HCT116 (cell line): Measurements from ENCODE around the gene FUOM. TPM values are rescaled to one million over a fixed set of nuclear protein-coding genes. Genes with fewer than 3 reads are reported as not detected.

Experiments used
- ATAC-seq: fragments of 200-7000 bp; cut with Tn5 transposase; 2 replicates; pipeline ENCODE4 v1.9.1; 2020; ENCODE audit warnings: mild to moderate bottlenecking, moderate library complexity
- BruUV-seq: library from RNA; stranded (reverse); fragments of 400-500 nt; replicated peaks from 2 replicates; lab custom pipeline; 2021; lab: Mats Ljungman, UMichigan
- CTCF ChIA-PET: fragments of 300-600 bp; sonication (Branson Sonifier 250); formaldehyde crosslinking; loops from one replicate; lab custom pipeline; 2021; ENCODE audit warnings: antibody characterized with exemption; lab: Charles Lee
- POLR2A ChIA-PET: fragments of 300-600, 350-600 bp; sonication (Branson Sonifier 250); formaldehyde crosslinking; loops from one replicate; lab custom pipeline; 2021; ENCODE audit warnings: antibody characterized with exemption; lab: Charles Lee
- RAD21 ChIA-PET, 2 experiments: fragments of 300-600 bp; sonication (Branson Sonifier 250); formaldehyde crosslinking; loops; one replicate each; lab custom pipeline; 2023; ENCODE audit warnings: low total read pairs in 2 of 2; ENCODE audit not compliant: uncharacterized antibody in 2 of 2, unreplicated experiment in 2 of 2, low non-redundant PET in 1 of 2; lab: Charles Lee
- DNase-seq: peaks from one replicate; pipeline ENCODE4 v3.0.0-alpha.2; 2010; ENCODE audit warnings: low read depth, low spot score
- H2AFZ ChIP-seq: fragments of 200-600 bp; shearing (Covaris generic), sonication (generic); 2 replicates; pipeline ENCODE4 v1.6.1; 2017; ENCODE audit warnings: low read depth, mixed run types, mixed read lengths, antibody characterized with exemption, low read length; ENCODE audit not compliant: poor library complexity, severe bottlenecking
- H3K27ac ChIP-seq: 2 replicates; pipeline ENCODE4 v1.5.1; 2012; ENCODE audit warnings: low read depth, low read length
- H3K27me3 ChIP-seq: fragments of 200-600 bp; sonication (generic); 2 replicates; pipeline ENCODE4 v1.6.1; 2016; ENCODE audit warnings: mixed run types, low read length, mixed read lengths; ENCODE audit not compliant: insufficient read depth
- H3K36me3 ChIP-seq, 2 experiments: fragments of 200-500 bp in 1 of 2; fragments of 200-600 bp in 1 of 2; sonication (Bioruptor generic) in 1 of 2; sonication (generic) in 1 of 2; 2 replicates each; pipeline versions ENCODE4 v1.5.1 to v1.6.1; 2014 to 2016; ENCODE audit warnings: low read length in 2 of 2, inconsistent platforms in 1 of 2, mixed read lengths in 1 of 2, mixed run types in 1 of 2; ENCODE audit not compliant: insufficient read depth in 2 of 2, control insufficient read depth in 1 of 2
- H3K4me1 ChIP-seq, 2 experiments: fragments of 200-600 bp in 1 of 2; sonication (generic) in 1 of 2; 2 replicates each; pipeline versions ENCODE4 v1.5.1 to v1.6.1; 2012 to 2017; ENCODE audit warnings: low read length in 2 of 2, inconsistent platforms in 1 of 2, mild to moderate bottlenecking in 1 of 2, mixed read lengths in 1 of 2, mixed run types in 1 of 2, moderate library complexity in 1 of 2; ENCODE audit not compliant: insufficient read depth in 2 of 2, control insufficient read depth in 1 of 2
- H3K4me2 ChIP-seq: fragments of 200-600 bp; sonication (generic); 2 replicates; pipeline ENCODE4 v1.6.1; 2017; ENCODE audit warnings: mixed run types, low read length, mixed read lengths
- H3K4me3 ChIP-seq, 2 experiments: fragments of 200-600 bp in 1 of 2; sonication (generic) in 1 of 2; replicated peaks in 1 of 2; 2 replicates each; pipeline ENCODE4 v1.5.1; 2011 to 2016; ENCODE audit warnings: low read length in 2 of 2, control low read depth in 1 of 2, low read depth in 1 of 2, mild to moderate bottlenecking in 1 of 2, mixed read lengths in 1 of 2, mixed run types in 1 of 2
- H3K79me2 ChIP-seq: fragments of 200-600 bp; sonication (generic); 2 replicates; pipeline ENCODE4 v1.6.1; 2017; ENCODE audit warnings: mild to moderate bottlenecking, mixed run types, low read length, moderate library complexity, mixed read lengths; ENCODE audit not compliant: insufficient read depth
- H3K9ac ChIP-seq: fragments of 200-600 bp; sonication (generic); 2 replicates; pipeline ENCODE4 v1.6.1; 2016; ENCODE audit warnings: low read length, mixed read lengths
- H3K9me2 ChIP-seq: fragments of 200-600 bp; sonication (generic), shearing (Covaris generic); 2 replicates; pipeline ENCODE4 v1.6.1; 2017; ENCODE audit warnings: mixed run types, mild to moderate bottlenecking, moderate library complexity; ENCODE audit not compliant: insufficient read depth
- H3K9me3 ChIP-seq, 2 experiments: fragments of 200-500 bp in 1 of 2; fragments of 200-600 bp in 1 of 2; sonication (Bioruptor generic) in 1 of 2; sonication (generic) in 1 of 2; 2 replicates each; pipeline ENCODE4 v1.6.1; 2014 to 2017; ENCODE audit warnings: low read length in 2 of 2, mixed read lengths in 2 of 2, inconsistent platforms in 1 of 2, low read depth in 1 of 2, mild to moderate bottlenecking in 1 of 2, mixed run types in 1 of 2, moderate library complexity in 1 of 2; ENCODE audit not compliant: control insufficient read depth in 1 of 2, insufficient read depth in 1 of 2
- H4K20me1 ChIP-seq: fragments of 200-600 bp; sonication (generic), shearing (Covaris generic); 2 replicates; pipeline ENCODE4 v1.6.1; 2017; ENCODE audit warnings: mixed run types, mild to moderate bottlenecking, moderate library complexity; ENCODE audit not compliant: insufficient read depth
- EZH2phosphoT487 ChIP-seq: fragments of 200-600 bp; IDR thresholded peaks from 2 replicates; pipeline ENCODE4 v1.6.1; 2018; ENCODE audit warnings: antibody characterized with exemption, borderline replicate concordance
- MAX ChIP-seq: IDR thresholded peaks from 2 replicates; pipeline ENCODE4 v1.6.1; 2012
- POLR2A ChIP-seq: IDR thresholded peaks from 2 replicates; pipeline ENCODE4 v1.7.0; 2011; ENCODE audit warnings: borderline replicate concordance; ENCODE audit not compliant: insufficient read depth, insufficient read length; ENCODE audit errors: extremely low read depth
- POLR2AphosphoS5 ChIP-seq: IDR thresholded peaks from 2 replicates; pipeline ENCODE4 v1.6.1; 2011; ENCODE audit warnings: mild to moderate bottlenecking, low read depth, low read length, moderate library complexity
- REST ChIP-seq: IDR thresholded peaks from 2 replicates; pipeline ENCODE4 v1.6.1; 2012; ENCODE audit warnings: low read depth
- intact Hi-C: fragments of 100-400 bp; cut with micrococcal nuclease; formaldehyde crosslinking; loops from 2 replicates; pipeline ENCODE4 v1.10.0; 2022
- total RNA-seq: library from RNA; stranded (reverse); gene quantifications from one replicate; pipeline ENCODE4 v1.2.1, GENCODE V29; 2021; ENCODE audit not compliant: unreplicated experiment
- TF ChIP-seq, protein P1 (sequence below), 3 experiments: fragments of 200-600 bp in 1 of 3; sonication (generic) in 1 of 3; IDR thresholded peaks in 2 of 3; conservative IDR thresholded peaks in 1 of 3; 2 replicates each; pipeline ENCODE4 v1.5.1; 2012 to 2017; ENCODE audit warnings: low read depth in 2 of 3, low read length in 2 of 3, antibody characterized with exemption in 1 of 3, borderline replicate concordance in 1 of 3, control low read depth in 1 of 3, mild to moderate bottlenecking in 1 of 3, mixed read lengths in 1 of 3, mixed run types in 1 of 3, moderate library complexity in 1 of 3; ENCODE audit not compliant: insufficient read depth in 1 of 3

Gene FUOM
- total RNA-seq, 1 experiment from 2014 or later, result 21.5 TPM

GRCh38 chr10:133378251-133379096, 20.7 kb upstream of the FUOM start:
- BruUV-seq, result no TSS peak
- TF ChIP-seq, protein P1, sequence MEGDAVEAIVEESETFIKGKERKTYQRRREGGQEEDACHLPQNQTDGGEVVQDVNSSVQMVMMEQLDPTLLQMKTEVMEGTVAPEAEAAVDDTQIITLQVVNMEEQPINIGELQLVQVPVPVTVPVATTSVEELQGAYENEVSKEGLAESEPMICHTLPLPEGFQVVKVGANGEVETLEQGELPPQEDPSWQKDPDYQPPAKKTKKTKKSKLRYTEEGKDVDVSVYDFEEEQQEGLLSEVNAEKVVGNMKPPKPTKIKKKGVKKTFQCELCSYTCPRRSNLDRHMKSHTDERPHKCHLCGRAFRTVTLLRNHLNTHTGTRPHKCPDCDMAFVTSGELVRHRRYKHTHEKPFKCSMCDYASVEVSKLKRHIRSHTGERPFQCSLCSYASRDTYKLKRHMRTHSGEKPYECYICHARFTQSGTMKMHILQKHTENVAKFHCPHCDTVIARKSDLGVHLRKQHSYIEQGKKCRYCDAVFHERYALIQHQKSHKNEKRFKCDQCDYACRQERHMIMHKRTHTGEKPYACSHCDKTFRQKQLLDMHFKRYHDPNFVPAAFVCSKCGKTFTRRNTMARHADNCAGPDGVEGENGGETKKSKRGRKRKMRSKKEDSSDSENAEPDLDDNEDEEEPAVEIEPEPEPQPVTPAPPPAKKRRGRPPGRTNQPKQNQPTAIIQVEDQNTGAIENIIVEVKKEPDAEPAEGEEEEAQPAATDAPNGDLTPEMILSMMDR (IDR thresholded peaks at IDR 0.05 in 2 of 3, conservative IDR thresholded peaks at IDR 0.05 in 1 of 3; ENCODE audit: borderline replicate concordance in 1 of 3, insufficient read depth in 1 of 3, low read depth in 2 of 3, low read length in 2 of 3), result no peak
- no peak for TF ChIP-seq POLR2A
- no peak for TF ChIP-seq EZH2phosphoT487
- TF ChIP-seq POLR2AphosphoS5, result no peak
- TF ChIP-seq REST, result no peak
- 0 out of 2 replicates have a peak, but pooled peaks have one; percentile 17 for TF ChIP-seq MAX
- H3K27ac ChIP-seq, result peak overlapping the region; percentile 38; the same call in 1 of the 2 replicates
- no peaks in the 10 kb centered on the region for H3K79me2 ChIP-seq
- no peaks in the 10 kb centered on the region for H3K27me3 ChIP-seq
- H3K4me3 ChIP-seq, result peak overlapping the region; percentile 43 to 55
- POLR2A ChIA-PET, result no interaction called here
- peak overlapping the region; percentile 35 for H3K9ac ChIP-seq
- H2AFZ ChIP-seq, result no peak overlapping the region
- RAD21 ChIA-PET, result no interaction called here
- intact Hi-C loops, result no loop called here
- no peak for DNase-seq
- no peaks in the 10 kb centered on the region for H3K9me2 ChIP-seq
- CTCF ChIA-PET, result no interaction called here
- ATAC-seq, result peak; percentile 70
- peaks cover 0 to 10% of the 10 kb centered on the region in 2 experiments; a peak in 2 of 4 replicates for H3K4me1 ChIP-seq
- H3K4me2 ChIP-seq, result peak overlapping the region; percentile 80
- H3K9me3 ChIP-seq, result no peaks in the 10 kb centered on the region
- H3K36me3 ChIP-seq, result no peaks in the 10 kb centered on the region
- H4K20me1 ChIP-seq, result no peaks in the 10 kb centered on the region
